Esophagus muscularis mucosa (tissue), 4 donors: ENCODE results near the gene SPHKAP.

ENCODE experiments used
- CTCF ChIP-seq, 3 experiments: fragments of 200-600 bp in 2 of 3; fragments of 450-650 bp in 1 of 3; sonication (generic) in 2 of 3; IDR thresholded peaks; one replicate each; pipeline ENCODE4 v1.5.1; 2017 to 2019; ENCODE audit warnings: antibody characterized with exemption in 3 of 3, mild to moderate bottlenecking in 2 of 3, moderate library complexity in 1 of 3
- EP300 ChIP-seq: sonication (generic); formaldehyde crosslinking; IDR thresholded peaks from one replicate; pipeline ENCODE4 v1.6.1; 2017; ENCODE audit warnings: antibody characterized with exemption
- POLR2A ChIP-seq: fragments of 450-650 bp; IDR thresholded peaks from one replicate; pipeline ENCODE4 v1.6.1; 2017; ENCODE audit warnings: antibody characterized with exemption, moderate library complexity, mild to moderate bottlenecking, low read depth
- POLR2AphosphoS5 ChIP-seq, 2 donors: sonication (generic); formaldehyde crosslinking; IDR thresholded peaks; one replicate each; pipeline ENCODE4 v1.6.1; 2017; ENCODE audit warnings: antibody characterized with exemption in 2 of 2

GRCh38 chr2:228015741-228016140 lies 165.7 kb downstream of the SPHKAP start:
- no peak for TF ChIP-seq CTCF (IDR thresholded peaks at IDR 0.05)
- no peak for TF ChIP-seq POLR2AphosphoS5 (IDR thresholded peaks at IDR 0.05)
- TF ChIP-seq POLR2A, result no peak
- TF ChIP-seq EP300, result no peak
